Subcutaneous adipose tissue (tissue), 4 donors: ENCODE data around the gene PTMA. TPM values are rescaled to one million over a fixed set of nuclear protein-coding genes. Genes with fewer than 3 reads are reported as not detected.

Experiments used
- CTCF ChIP-seq: fragments of 450-650 bp; IDR thresholded peaks from one replicate; pipeline ENCODE4 v1.5.1; 2016; ENCODE audit warnings: low read depth, mild to moderate bottlenecking, control low read depth, antibody characterized with exemption, moderate library complexity
- total RNA-seq, 4 donors: library from RNA; depleted of rRNA; stranded (reverse); fragments of >200 nt; gene quantifications; one replicate each; pipeline ENCODE4 v1.1.0, GENCODE V29; 2016

Gene PTMA
- total RNA-seq, 4 donors from 2014 or later, result 435 to 772 (median 535) TPM

DNA sequence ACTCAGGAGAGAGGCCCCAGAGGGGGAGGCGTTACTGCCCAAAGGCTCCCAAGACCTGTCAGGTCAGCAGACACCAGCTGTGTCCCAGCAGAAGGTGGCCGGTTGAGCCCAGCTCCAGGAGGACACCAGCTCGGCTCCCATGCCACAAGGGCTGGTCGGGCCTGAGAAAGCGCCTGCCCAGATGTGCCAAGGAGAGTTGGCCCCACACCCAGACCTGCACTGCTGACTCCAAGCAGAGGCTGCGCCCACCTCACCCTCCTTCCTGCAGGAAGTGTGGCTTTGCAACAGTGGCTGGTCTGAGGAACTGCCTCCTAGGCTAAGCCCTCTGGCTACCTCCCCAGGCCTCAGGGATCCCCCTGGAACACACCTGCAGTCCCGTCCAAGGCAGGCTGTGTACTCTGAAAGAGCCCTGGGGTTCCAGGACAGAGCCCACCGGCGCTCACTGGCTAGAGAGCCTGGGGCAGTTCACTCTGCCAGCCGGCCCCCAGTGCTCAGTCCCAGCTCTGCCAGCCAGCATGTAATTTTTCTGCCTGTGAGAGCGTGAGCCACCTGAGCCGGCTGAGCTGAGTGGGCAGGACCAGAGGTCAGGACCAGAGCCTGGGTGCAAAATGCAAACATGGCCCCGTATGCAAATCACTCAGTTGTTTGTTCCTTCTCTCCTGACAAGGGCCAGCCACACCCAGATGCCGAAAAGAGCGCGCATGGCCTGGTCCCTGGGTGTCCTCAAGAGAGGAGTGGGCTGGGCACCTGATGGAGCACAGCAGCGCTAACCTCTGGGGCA lies 36.9 kb upstream of the PTMA start:
- no peak for TF ChIP-seq CTCF

- no peak for TF ChIP-seq CTCF
Observed at GRCh38 chr2:231672617-231673347, 35.5 kb upstream of the PTMA start.

GRCh38 chr2:231673348-231673770 lies 35.0 kb upstream of the PTMA start:
- TF ChIP-seq CTCF, result no peak

DNA sequence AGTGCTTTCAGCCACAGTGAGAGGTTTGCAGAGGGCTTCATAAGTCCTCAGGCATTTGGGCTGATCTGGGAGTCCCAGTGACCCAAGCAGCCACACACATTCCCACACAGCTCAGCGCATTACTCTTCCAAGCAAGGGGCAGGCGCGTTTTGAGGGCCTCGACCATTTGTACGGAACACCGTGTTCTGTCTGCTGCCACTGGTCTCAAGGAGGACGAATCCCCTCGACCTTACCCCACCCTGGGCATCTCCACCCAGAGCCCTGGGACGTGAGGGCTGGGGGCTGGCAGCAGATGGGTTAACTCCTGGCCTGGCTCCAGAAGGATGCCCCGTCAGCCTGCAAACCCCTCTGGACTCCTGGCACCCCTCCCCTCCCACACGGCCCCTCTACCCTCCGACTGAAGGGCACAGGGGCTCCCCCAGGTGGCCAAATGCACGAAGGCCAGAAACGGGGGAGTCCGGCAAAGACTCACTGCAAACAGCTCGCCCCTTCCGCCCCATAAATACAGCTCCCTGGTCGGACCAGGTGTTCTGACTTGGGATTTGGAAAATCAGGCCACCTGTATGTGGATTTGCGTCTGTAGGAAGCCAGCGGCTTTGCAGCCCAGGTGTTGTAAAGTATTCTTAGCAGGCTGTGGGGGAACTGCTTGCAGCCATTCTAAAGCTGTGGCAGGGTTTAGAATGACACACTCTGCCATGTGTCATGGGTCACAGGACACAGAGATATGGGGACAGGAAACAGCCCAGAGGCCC lies 33.6 kb upstream of the PTMA start:
- TF ChIP-seq CTCF, result no peak

DNA sequence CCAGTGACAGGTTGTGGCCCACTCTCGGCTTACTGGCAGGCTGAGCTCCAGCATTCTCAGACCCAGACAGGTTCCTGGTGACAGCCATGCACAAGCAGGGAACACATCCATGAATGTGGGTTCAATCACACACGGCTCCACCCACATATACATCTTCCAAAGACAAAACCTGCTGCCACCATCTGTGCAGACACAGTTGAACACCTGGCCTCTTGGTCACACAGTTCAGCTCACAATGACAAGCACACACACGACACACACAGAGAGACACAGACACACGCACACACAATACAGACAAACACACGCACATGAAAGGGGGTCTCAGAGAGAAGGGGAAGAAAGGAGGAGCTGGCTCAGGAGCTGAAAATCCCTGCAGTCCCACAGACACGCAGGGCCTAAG lies 32.1 kb upstream of the PTMA start:
- no peak for TF ChIP-seq CTCF

DNA sequence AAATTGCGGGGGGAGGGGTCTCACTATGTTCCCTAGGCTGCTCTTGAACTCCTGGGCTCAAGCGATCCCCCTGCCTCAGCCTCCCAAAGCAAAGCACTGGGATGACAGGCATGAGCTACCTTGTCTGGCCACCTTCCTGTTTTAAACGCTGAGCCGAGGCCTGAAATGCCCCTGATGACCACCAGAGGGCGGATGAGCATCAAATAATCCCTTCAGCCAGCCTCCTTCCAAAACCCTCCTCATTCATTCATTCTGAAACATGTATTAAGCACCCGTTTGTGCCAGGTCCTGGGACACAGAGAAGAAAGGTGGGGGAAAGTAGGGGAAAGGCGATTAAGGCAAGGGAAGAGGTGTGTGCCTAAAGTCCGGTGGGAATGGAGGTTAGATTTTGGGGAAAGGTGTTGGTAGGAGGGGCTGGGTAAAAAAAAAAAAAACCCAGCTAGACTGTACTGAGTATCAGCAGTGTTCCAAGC lies 30.7 kb upstream of the PTMA start:
- no peak for TF ChIP-seq CTCF

GRCh38 chr2:231679908-231680284 lies 28.4 kb upstream of the PTMA start:
- no peak for TF ChIP-seq CTCF
